Activated T-helper 1 cell treated with anti-CD3 and anti-CD28 coated beads, Interleukin-12 subunit alpha, Interleukin-12 subunit beta, Interleukin-2, Interleukin-4 antibody, amounts not matched to agents 30 ng/mL and 10 ng/mL and 1 ng/mL, durations not matched to agents 14 hours and 24 hours and 36 hours (primary cell): Measurements from ENCODE around the gene FST. TPM values are rescaled to one million over a fixed set of nuclear protein-coding genes. Genes with fewer than 3 reads are reported as not detected.

Source experiments
- DNase-seq: peaks from one replicate; pipeline ENCODE4 v3.0.0; 2021; ENCODE audit warnings: low spot score
- H3K27ac Mint-ChIP-seq: one replicate; pipeline ENCODE4 v1.8.0; 2021; ENCODE audit warnings: mild to moderate bottlenecking, mixed read lengths
- H3K27me3 Mint-ChIP-seq: one replicate; pipeline ENCODE4 v1.8.0; 2022; ENCODE audit warnings: mild to moderate bottlenecking, moderate library complexity, mixed read lengths; ENCODE audit not compliant: insufficient read depth
- H3K36me3 Mint-ChIP-seq: one replicate; pipeline ENCODE4 v1.8.0; 2021; ENCODE audit warnings: low read depth, mixed read lengths
- H3K4me1 Mint-ChIP-seq: one replicate; pipeline ENCODE4 v1.8.0; 2021; ENCODE audit warnings: low read depth, mixed read lengths
- H3K4me3 Mint-ChIP-seq: one replicate; pipeline ENCODE4 v1.8.0; 2021; ENCODE audit warnings: mild to moderate bottlenecking, moderate library complexity, mixed read lengths
- H3K9me3 Mint-ChIP-seq: one replicate; pipeline ENCODE4 v1.8.0; 2021; ENCODE audit warnings: mixed read lengths
- intact Hi-C: fragments of 100-400 bp; cut with micrococcal nuclease; formaldehyde crosslinking; loops from one replicate; pipeline ENCODE4 v1.15.1; 2024
- total RNA-seq: library from RNA; stranded (reverse); gene quantifications from 2 replicates; pipeline ENCODE4 v1.2.3, GENCODE V29; 2022

Gene FST
- total RNA-seq, 1 donor from 2014 or later = 0.31 TPM

DNA sequence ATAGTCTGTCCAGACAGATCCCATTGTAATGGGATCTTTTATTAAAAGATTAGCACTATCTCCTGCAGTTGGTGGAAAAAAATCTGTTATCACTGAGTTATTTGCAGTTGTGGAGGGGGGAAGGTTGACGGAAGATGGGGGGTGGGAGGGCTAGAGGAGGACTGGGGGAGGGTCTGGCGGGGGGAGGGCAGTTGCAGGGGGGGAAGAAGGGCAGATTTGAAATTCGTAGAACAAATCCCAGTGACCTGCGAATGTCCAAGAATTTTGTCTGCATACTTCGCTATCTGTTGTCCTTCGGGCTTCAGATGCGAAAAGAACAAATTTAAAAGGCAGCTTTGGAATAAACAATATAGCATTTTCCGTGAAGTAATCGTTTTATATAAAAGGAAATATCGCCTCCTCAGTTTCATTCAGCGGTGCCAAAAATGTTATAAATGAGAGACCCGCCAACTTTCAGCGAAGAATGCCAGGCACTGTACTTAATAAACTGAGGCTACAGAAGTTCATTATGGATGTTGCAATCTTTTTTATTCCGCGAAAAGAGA, 1.3 kb upstream of the FST start:
- DNase-seq = no peak
- Mint-ChIP-seq H3K36me3 (peaks cover 3% of the 10 kb centered on the region), H3K4me3 (peak overlapping the region; percentile 86), H3K9me3 (no peaks in the 10 kb centered on the region), H3K27ac (peak overlapping the region; percentile 33), H3K27me3 (peaks cover 59% of the 10 kb centered on the region), H3K4me1 (peaks cover 44% of the 10 kb centered on the region)
- intact Hi-C loops = loop anchor here (2.0 kb wide), 1 partner anchor 740 kb away; no protein-coding TSS in a partner anchor

DNA sequence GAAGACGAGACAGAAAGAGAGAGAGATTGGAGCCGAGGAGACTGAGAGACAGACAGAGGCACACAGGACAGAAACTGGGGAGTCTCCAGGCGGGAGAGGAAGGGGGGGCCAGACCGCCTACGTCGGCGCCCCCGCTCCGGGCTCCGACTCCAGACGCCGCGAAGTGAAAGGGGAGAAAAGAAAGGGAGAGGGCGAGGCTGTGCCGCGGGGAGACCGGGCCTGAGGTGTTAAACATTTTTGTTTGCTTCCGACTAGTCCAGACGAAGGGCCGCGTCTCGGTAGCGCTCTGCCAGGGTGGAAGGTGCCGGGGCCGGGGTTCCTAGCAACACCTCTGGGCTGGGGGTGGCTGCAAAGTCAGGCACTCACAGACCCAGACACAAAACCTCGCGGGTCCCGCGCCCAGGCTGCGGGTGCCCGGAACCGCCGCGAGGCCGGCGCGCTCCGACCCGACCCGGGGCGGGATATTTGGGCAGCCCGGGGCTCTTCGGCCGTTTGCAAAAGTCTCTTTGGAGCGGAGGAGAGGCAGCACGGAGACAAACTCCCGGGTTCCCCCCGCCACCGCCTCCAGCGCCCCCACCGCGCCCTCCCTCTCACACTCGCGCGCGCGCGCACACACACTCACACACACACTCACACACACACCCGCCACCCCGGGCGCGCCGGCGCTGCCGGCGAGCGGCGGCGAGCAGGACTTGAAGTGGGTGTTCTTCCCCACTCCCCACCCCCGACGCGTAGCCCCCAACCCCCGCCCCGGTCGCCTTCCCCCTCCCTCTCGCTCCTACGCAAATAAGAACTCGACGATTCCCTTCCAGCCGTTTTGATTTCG, 626 bp upstream of the FST start:
- Mint-ChIP-seq H3K27me3 (peaks cover 62% of the 10 kb centered on the region), H3K36me3 (peaks cover 3% of the 10 kb centered on the region), H3K4me1 (peaks cover 44% of the 10 kb centered on the region), H3K4me3 (peak overlapping the region; percentile 86), H3K9me3 (no peaks in the 10 kb centered on the region), H3K27ac (peak overlapping the region; percentile 33)
- intact Hi-C loops = loop anchor here (2.0 to 10.0 kb wide), 5 partner anchors 297 to 1745 kb away; partner anchors contain the start of genes ARL15 and MCIDAS
- no peak for DNase-seq

DNA sequence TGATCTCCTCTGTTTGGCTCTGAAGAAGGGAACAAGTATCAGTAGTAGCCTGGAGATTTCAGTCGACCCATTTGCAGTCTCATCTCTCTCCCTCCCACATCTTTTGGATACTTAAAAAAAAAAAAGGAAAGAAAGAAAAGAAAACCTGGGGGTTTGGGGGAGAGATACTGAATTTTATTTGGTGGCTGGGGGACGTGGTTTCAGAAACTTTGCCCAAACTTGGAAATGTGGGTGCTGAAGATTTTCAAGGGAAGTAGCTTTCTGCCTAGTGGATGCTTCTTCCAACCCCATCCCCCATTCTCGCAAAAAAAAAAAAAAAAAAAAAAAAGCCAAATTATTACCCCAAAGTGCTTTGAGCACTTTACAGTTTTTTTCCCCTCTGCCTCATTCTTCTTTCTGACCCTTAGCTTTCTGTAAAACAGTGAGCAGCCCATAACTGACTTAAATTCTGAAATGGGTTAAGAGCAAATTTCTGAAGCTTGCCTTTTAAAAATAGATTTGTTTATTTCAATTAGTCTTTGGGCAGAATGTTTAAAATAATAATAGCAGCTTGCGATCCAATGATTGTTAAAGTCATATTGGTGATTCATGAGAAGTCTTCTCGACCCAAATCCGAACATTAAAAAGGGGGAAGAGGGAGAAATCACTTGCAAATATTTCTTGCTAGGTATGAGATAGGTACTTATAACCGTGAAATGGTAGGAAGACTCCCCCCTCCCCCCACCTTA, 894 bp downstream of the FST start:
- peak overlapping the region; percentile 64 for H3K27ac Mint-ChIP-seq
- H3K4me1 Mint-ChIP-seq = peaks cover 45% of the 10 kb centered on the region
- peaks cover 65% of the 10 kb centered on the region for H3K27me3 Mint-ChIP-seq
- intact Hi-C loops = loop anchor here (5.0 to 10.0 kb wide), 4 partner anchors 296 to 1743 kb away; partner anchors contain the start of genes ARL15 and MCIDAS
- peaks cover 3% of the 10 kb centered on the region for H3K36me3 Mint-ChIP-seq
- H3K4me3 Mint-ChIP-seq = peak overlapping the region; percentile 89
- no peaks in the 10 kb centered on the region for H3K9me3 Mint-ChIP-seq
- no peak for DNase-seq

DNA sequence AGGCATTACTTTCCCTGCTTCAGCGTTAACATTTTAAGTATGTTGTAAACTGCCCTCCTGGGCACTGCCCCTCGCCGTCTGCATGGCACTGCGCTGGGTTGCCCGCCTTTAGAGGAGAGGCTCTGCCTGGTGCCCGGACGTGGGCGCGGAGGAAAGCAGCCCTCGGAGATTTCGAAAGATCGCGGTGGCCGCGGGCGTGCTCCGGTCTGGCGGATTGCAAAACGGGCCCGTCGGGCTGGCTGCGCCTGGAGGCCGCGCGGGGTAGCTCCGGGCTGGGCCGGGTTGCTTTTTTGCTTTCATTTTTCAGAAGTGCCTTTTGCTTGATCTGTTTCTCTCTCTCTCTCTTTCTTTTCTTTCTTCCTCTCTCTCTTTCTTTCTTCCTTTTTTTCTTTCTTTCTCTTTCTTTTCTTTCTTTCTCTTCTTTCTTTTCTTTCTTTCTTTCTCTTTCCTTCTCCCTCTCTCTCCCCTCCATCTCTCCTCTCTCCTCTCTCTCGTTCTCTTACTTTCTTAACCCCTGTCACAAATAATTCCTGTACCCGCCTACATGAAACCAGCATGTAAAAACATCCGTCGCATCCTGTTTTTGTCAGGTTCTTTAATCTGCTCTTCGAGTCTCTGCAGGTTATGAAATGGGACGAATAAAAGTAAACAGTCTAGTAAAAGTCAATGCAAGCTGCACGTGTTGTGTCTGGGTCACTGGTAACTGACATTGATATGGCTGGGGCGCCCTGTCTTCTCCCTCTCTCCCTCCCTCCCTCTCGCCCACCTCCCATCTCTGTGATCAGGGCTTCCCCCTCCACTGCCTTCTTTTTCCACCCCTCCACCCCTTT, 1.7 kb downstream of the FST start:
- peak overlapping the region; percentile 89 for H3K4me3 Mint-ChIP-seq
- peak overlapping the region; percentile 94 for H3K27ac Mint-ChIP-seq

DNA sequence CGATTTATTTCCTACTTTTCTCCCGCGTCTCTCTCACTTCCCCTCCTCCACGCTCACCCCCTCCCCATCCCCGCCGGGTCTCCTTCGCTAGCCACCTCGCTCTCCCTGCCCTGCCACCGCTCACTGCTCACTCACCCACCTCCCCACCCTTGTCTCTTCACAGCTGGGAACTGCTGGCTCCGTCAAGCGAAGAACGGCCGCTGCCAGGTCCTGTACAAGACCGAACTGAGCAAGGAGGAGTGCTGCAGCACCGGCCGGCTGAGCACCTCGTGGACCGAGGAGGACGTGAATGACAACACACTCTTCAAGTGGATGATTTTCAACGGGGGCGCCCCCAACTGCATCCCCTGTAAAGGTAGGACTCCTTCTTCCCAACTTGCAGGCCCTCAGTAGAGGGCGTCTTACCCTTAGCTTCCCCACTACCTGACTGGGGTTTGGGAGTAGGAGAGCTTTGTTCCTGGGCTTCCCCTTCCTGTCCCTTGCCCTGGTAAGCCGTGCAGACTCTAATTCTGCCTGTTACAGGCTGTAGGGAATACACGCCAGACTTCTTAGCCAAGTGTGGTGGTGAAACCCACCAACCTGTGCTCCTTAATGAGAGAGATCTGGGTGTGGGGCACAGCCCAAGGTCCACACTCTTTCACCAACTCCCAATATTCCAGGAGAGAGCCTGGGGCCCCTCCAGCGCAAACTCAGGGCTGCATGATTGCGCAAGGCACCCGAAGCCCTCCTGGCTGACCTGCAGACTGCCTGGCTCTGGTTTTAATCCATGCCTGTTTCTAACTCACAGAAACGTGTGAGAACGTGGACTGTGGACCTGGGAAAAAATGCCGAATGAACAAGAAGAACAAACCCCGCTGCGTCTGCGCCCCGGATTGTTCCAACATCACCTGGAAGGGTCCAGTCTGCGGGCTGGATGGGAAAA, 2.5 kb downstream of the FST start:
- Mint-ChIP-seq H3K36me3 (peaks cover 3% of the 10 kb centered on the region), H3K27ac (peak overlapping the region; percentile 94), H3K9me3 (no peaks in the 10 kb centered on the region), H3K27me3 (peaks cover 60% of the 10 kb centered on the region), H3K4me1 (peaks cover 49% of the 10 kb centered on the region), H3K4me3 (peak overlapping the region; percentile 89)
- DNase-seq = no peak
- intact Hi-C loops = loop anchor here (2.0 to 10.0 kb wide), 5 partner anchors 78 to 1742 kb away; partner anchors contain the start of genes ARL15, MCIDAS and NDUFS4

More for the DNA sequence above, 1.7 kb downstream of the FST start:
- Mint-ChIP-seq H3K36me3 (peaks cover 3% of the 10 kb centered on the region), H3K27me3 (peaks cover 59% of the 10 kb centered on the region), H3K9me3 (no peaks in the 10 kb centered on the region), H3K4me1 (peaks cover 49% of the 10 kb centered on the region)
- intact Hi-C loops = loop anchor here (2.0 to 10.0 kb wide), 5 partner anchors 79 to 1743 kb away; partner anchors contain the start of genes ARL15, MCIDAS and NDUFS4
- DNase-seq = peak; percentile 60

DNA sequence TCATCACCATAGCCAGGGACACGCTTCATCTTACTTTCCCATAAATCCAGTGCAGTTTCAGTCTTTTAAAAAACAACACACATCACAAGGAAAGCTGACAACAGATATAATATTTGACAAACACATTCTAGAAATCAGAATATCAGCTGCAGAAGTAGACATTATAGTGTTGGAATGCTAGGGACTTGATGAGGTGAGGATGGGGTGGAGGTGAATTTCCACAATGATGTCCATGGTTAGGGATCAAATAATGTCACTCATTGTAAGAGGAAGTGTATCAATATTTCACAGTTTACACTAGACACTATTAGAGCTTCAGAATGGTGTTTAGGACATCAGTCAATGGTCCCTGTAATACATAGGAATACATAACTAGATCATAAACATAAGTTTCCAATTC, 7.0 kb downstream of the FST start:
- Mint-ChIP-seq H3K9me3 (no peaks in the 10 kb centered on the region), H3K27me3 (peaks cover 43% of the 10 kb centered on the region), H3K4me1 (peaks cover 18% of the 10 kb centered on the region), H3K4me3 (no peak overlapping the region), H3K27ac (no peak overlapping the region), H3K36me3 (no peaks in the 10 kb centered on the region)
- intact Hi-C loops = loop anchor here (10.0 kb wide), 1 partner anchor 1737 kb away; the partner anchor contains the start of gene MCIDAS
- no peak for DNase-seq

DNA sequence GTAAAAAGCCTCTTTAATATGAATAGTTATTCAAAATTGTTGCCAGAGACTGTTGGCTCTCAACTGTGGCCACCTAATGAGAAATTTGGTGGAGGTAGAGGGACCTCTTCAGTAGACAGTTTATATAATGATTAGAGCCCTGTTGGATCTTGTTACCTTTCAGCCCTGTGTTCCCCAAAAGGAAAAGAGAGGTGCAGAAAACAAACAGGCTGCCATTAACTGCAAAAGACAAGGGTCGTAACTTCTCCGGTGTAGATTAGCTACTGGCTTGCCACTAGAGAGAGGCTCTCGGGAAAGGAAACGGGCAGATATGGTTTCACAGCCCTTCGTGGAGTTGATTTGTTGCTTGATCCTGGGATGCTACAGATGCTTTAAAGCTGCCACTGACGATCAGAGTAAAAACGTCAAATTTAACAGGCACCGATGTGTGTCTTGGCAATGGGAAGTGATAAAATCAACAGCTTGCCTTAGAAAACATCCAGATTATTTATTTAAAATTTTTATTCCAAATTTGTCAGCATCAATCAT, 7.8 kb downstream of the FST start:
- no peaks in the 10 kb centered on the region for H3K36me3 Mint-ChIP-seq
- H3K27ac Mint-ChIP-seq = no peak overlapping the region
- no peak overlapping the region for H3K4me3 Mint-ChIP-seq
- intact Hi-C loops = loop anchor here (10.0 kb wide), 1 partner anchor 1737 kb away; the partner anchor contains the start of gene MCIDAS
- no peaks in the 10 kb centered on the region for H3K9me3 Mint-ChIP-seq
- peaks cover 38% of the 10 kb centered on the region for H3K27me3 Mint-ChIP-seq
- peaks cover 9% of the 10 kb centered on the region for H3K4me1 Mint-ChIP-seq
- no peak for DNase-seq

DNA sequence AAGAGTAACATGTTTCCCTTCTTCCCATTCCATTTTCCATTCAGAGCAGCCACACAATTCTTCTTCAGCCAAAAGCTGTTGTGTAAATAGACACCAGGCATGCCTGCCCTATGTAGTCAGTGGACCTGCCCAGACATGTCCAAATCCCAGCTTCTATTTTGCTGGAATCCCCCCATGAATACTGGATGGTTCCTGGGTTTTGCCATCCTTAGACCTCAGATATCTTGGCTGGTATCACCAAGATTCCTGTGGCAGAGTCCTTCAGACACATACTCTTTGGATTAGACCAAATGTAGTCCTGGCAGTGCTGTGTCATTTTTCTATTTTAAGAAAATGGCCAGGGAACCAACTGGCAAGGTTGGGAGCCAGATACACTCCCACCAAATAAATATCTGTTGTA, 10.3 kb downstream of the FST start:
- no peak for DNase-seq
- H3K9me3 Mint-ChIP-seq = no peaks in the 10 kb centered on the region
- peaks cover 5% of the 10 kb centered on the region for H3K4me1 Mint-ChIP-seq
- peaks cover 20% of the 10 kb centered on the region for H3K27me3 Mint-ChIP-seq
- no peak overlapping the region for H3K4me3 Mint-ChIP-seq
- H3K27ac Mint-ChIP-seq = no peak overlapping the region
- intact Hi-C loops = no loop called here
- H3K36me3 Mint-ChIP-seq = no peaks in the 10 kb centered on the region

DNA sequence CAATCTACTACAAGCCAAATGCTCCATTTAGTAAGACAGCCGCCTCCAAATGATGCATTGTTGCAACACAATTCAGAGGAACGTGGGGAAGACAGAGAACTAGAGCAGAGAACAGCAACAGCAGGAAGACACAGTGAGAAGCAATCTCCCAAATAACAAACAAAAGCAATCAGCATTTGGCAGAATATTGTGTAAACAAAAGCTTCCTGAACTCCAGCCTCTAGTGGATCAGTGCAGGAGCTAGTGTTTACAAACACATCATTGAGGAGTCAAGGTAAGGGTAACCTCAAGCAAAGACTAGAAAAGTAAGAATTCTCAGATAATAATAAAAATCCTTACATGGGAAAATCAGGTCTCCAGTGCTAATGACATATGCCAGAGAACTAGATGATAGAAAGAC, 20.6 kb downstream of the FST start:
- Mint-ChIP-seq H3K9me3 (no peaks in the 10 kb centered on the region), H3K4me3 (no peak overlapping the region), H3K36me3 (no peaks in the 10 kb centered on the region), H3K4me1 (no peaks in the 10 kb centered on the region), H3K27me3 (peaks cover 4% of the 10 kb centered on the region), H3K27ac (no peak overlapping the region)
- DNase-seq = no peak
- intact Hi-C loops = no loop called here

DNA sequence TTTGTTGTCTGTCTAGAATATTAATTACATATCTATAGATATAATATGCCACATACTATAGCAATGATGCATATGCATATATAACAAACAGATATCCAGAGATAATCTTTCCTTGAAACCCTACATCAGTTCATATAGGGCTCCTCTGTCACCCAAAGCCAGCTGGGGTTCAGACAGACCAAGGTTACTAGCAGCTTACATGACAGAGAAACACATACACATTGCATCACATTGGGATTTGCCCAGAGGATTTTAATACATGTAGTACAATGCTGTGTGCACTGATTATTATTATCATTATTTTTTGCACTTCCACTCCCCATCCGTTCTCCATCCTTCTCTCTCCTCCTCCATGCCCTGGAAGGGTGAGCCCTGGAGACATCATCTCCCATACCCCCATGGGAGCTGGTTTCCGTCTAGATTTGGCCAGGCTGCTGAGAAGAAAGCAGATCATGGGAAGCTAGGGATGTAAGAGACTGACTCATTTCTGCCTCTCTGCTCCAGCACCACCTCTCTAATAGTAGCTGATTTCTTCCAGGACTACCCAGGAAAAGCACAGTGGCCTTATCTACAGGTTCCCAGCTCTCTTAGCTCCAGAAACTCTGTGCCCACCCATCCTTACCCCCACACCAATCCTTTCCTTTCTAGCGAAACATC, 23.3 kb downstream of the FST start:
- H3K27me3 Mint-ChIP-seq = peaks cover 10% of the 10 kb centered on the region
- H3K36me3 Mint-ChIP-seq = no peaks in the 10 kb centered on the region
- no peak overlapping the region for H3K27ac Mint-ChIP-seq
- H3K9me3 Mint-ChIP-seq = peaks cover under 1% of the 10 kb centered on the region
- H3K4me3 Mint-ChIP-seq = no peak overlapping the region
- H3K4me1 Mint-ChIP-seq = no peaks in the 10 kb centered on the region
- DNase-seq = no peak
- intact Hi-C loops = no loop called here

DNA sequence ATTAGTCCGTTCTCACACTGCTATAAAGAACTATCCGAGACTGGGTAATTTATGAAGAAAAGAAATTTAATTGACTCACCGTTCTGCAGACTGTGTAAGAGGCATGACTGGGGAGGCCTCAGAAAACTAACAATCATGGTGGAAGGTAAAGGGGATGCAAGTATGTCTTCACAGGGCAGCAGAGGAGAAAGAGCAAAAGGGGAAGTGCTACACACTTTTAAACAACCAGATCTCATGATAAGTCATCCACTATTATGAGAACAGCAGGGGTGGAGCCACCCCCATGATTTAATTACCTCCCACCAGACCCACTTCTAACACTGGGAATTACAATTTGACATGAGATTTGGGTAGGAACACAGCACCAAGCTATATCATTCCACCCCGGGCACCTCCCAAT, 26.6 kb downstream of the FST start:
- DNase-seq = no peak
- Mint-ChIP-seq H3K9me3 (peaks cover 14% of the 10 kb centered on the region), H3K27me3 (peaks cover 10% of the 10 kb centered on the region), H3K27ac (no peak overlapping the region), H3K4me3 (no peak overlapping the region), H3K4me1 (no peaks in the 10 kb centered on the region), H3K36me3 (no peaks in the 10 kb centered on the region)
- intact Hi-C loops = no loop called here
